Esophagus squamous epithelium (tissue), 5 donors: Measurements from ENCODE around the gene SMARCA1. TPM values are rescaled to one million over a fixed set of nuclear protein-coding genes. Genes with fewer than 3 reads are reported as not detected.
A peak's percentile ranks its signal among the peaks of the same experiment; 100 is the strongest.

Source experiments
- DNase-seq: peaks from one replicate; lab custom pipeline; 2025; lab: John Stamatoyannopoulos, UW
- H3K27ac ChIP-seq, 4 donors: fragments of 200-600 bp; sonication (generic); one replicate each; pipeline ENCODE4 v1.5.1; 2016 to 2019; ENCODE audit warnings: mild to moderate bottlenecking in 1 of 4
- H3K27me3 ChIP-seq, 4 donors: fragments of 200-600 bp; sonication (generic); 1 replicate in 3 of 4; 2 replicates in 1 of 4; pipeline versions ENCODE4 v1.5.1 to v1.6.0; 2017 to 2021; ENCODE audit warnings: antibody characterized with exemption in 1 of 4
- H3K36me3 ChIP-seq, 3 donors: fragments of 200-600 bp; sonication (generic); one replicate each; pipeline ENCODE4 v1.5.1; 2016 to 2019
- H3K4me1 ChIP-seq, 3 donors: fragments of 200-600 bp; sonication (generic); one replicate each; pipeline ENCODE4 v1.5.1; 2017 to 2019
- H3K4me3 ChIP-seq, 4 donors: fragments of 200-600 bp; sonication (generic); 1 replicate in 3 of 4; 2 replicates in 1 of 4; pipeline ENCODE4 v1.5.1; 2016 to 2019; ENCODE audit warnings: mild to moderate bottlenecking in 2 of 4, moderate library complexity in 1 of 4
- H3K9me3 ChIP-seq, 3 donors: fragments of 200-600 bp; sonication (generic); one replicate each; pipeline ENCODE4 v1.5.1; 2016 to 2019
- POLR2A ChIP-seq, 4 donors: fragments of 450-650 bp; IDR thresholded peaks; one replicate each; pipeline ENCODE4 v1.6.1; 2017; ENCODE audit warnings: antibody characterized with exemption in 4 of 4, mild to moderate bottlenecking in 4 of 4, moderate library complexity in 3 of 4
- WGBS, 2 donors: methylation state at CpG; one replicate each; pipeline ENCODE4 v1.1.5; 2018; 5-methylcytosine and 5-hydroxymethylcytosine counted together
- intact Hi-C: fragments of 100-400 bp; cut with DNase I; formaldehyde crosslinking; loops from one replicate; pipeline ENCODE4 v1.15.0; 2022
- total RNA-seq, 4 donors: library from RNA; depleted of rRNA; stranded (reverse); fragments of >200 nt; gene quantifications; one replicate each; pipeline ENCODE4 v1.1.0, GENCODE V29; 2016
- TF ChIP-seq, protein P1 (sequence below), 6 experiments: fragments of 450-650 bp in 4 of 6; fragments of 200-600 bp in 2 of 6; sonication (generic) in 2 of 6; IDR thresholded peaks; one replicate each; pipeline ENCODE4 v1.5.1; 2016 to 2019; ENCODE audit warnings: antibody characterized with exemption in 6 of 6, mild to moderate bottlenecking in 4 of 6, moderate library complexity in 4 of 6
- donor health status: DM: yes; HTN: yes; CAD: no.

SMARCA1 gene
- total RNA-seq, 4 donors from 2014 or later, result 4.5 to 18.8 (median 11.5) TPM

- Histone ChIP-seq H3K4me1 (peaks cover 0 to 9% (median 0%) of the 10 kb centered on the region in 3 donors), H3K4me3 (no peak overlapping the region), H3K27me3 (no peaks in the 10 kb centered on the region), H3K36me3 (peaks cover 0 to 12% (median 0%) of the 10 kb centered on the region in 3 donors), H3K9me3 (no peaks in the 10 kb centered on the region), H3K27ac (no peak overlapping the region)
- no peak for TF ChIP-seq POLR2A (IDR thresholded peaks at IDR 0.05)
- TF ChIP-seq, protein P1, sequence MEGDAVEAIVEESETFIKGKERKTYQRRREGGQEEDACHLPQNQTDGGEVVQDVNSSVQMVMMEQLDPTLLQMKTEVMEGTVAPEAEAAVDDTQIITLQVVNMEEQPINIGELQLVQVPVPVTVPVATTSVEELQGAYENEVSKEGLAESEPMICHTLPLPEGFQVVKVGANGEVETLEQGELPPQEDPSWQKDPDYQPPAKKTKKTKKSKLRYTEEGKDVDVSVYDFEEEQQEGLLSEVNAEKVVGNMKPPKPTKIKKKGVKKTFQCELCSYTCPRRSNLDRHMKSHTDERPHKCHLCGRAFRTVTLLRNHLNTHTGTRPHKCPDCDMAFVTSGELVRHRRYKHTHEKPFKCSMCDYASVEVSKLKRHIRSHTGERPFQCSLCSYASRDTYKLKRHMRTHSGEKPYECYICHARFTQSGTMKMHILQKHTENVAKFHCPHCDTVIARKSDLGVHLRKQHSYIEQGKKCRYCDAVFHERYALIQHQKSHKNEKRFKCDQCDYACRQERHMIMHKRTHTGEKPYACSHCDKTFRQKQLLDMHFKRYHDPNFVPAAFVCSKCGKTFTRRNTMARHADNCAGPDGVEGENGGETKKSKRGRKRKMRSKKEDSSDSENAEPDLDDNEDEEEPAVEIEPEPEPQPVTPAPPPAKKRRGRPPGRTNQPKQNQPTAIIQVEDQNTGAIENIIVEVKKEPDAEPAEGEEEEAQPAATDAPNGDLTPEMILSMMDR (IDR thresholded peaks at IDR 0.05), result no peak
- DNase-seq, result no peak
- WGBS, 2 donors, result 77 to 79% methylated on average over 1 to 2 of the region's 2 CpGs
- intact Hi-C loops, result no loop called here
These were observed 21.5 kb upstream of the SMARCA1 start for GRCh38 chrX:129544780-129545179.

- no peak for DNase-seq
- no peaks in the 10 kb centered on the region for H3K27me3 ChIP-seq
- 5% methylated on average over 3 of the region's 14 CpGs; no CpG with 5 or more reads in 1 of the 2 donors for WGBS, 2 donors
- H3K36me3 ChIP-seq, result no peaks in the 10 kb centered on the region
- H3K27ac ChIP-seq, result peak overlapping the region; percentile 59 to 86 (median 82)
- no peak for TF ChIP-seq POLR2A (IDR thresholded peaks at IDR 0.05)
- H3K4me1 ChIP-seq, result peaks cover 0 to 9% (median 0%) of the 10 kb centered on the region in 3 donors
- H3K9me3 ChIP-seq, result no peaks in the 10 kb centered on the region
- intact Hi-C loops, result no loop called here
- peak overlapping the region; percentile 57 to 65 (median 60) for H3K4me3 ChIP-seq
These were observed 17.5 kb upstream of the SMARCA1 start for GRCh38 chrX:129540722-129541184.

GRCh38 chrX:129540068-129540653 is 16.9 kb upstream of the SMARCA1 start, which contains the start of gene OCRL:
Gene OCRL (plus strand): TSS chrX:129540259. CDS start chrX:129540440, 181 bp downstream.
- Histone ChIP-seq H3K27ac (peak within 1 kb of the TSS; percentile 59 to 86 (median 82)), H3K27me3 (no peaks in the 10 kb centered on the region), H3K4me1 (peaks cover 0 to 9% (median 0%) of the 10 kb centered on the region in 3 donors), H3K4me3 (peak within 1 kb of the TSS; percentile 57 to 65 (median 60)), H3K9me3 (no peaks in the 10 kb centered on the region), H3K36me3 (no peaks in the 10 kb centered on the region)
- intact Hi-C loops, result no loop called here
- DNase-seq, result no peak
- WGBS, 2 donors, result 14% methylated on average over 5 of the region's 60 CpGs; no CpG with 5 or more reads in 1 of the 2 donors
- TF ChIP-seq POLR2A (IDR thresholded peaks at IDR 0.05), result peak in 1 of 4 donors; percentile 24
- TF ChIP-seq, protein P1 (IDR thresholded peaks at IDR 0.05), result peak; percentile 51 to 75 (median 66)

DNA sequence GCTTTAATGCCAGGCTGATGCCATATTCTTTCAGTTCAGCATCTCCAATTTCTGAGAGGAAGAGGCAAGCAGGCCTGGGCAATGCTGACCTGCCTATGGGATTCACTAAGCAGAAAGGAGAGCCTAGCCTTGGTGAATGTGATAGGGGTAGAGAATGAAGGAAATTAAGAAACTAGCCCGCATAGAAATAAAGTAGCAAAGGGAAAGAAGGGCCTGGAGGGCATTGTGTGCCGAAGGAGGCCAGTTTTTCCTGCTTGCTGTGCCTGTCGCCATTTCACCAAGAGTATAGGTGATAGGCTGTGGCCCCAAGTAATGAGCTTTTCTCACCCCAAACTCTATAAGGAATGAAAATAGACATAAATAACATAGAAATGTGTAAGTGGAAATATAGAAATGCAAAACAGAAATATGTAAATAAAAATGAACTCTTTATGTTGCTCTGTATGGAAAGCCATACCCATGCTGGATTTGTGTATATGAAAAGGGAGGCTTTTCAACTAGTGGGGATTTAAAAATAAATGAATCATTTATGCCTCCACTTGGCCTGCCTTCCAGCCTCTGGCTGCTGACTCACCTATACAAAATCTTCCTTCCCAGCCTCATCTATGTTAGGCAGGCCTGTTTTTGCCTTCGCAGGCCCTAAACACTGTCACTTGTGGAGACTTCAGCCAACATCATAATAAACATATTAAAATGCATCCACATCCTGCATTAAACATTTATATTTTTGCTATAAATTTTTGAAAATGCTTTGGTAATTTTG is 11.7 kb upstream of the SMARCA1 start:
- Histone ChIP-seq H3K27ac (no peak overlapping the region), H3K4me1 (peaks cover 0 to 5% (median 0%) of the 10 kb centered on the region in 3 donors), H3K36me3 (no peaks in the 10 kb centered on the region), H3K4me3 (no peak overlapping the region), H3K27me3 (no peaks in the 10 kb centered on the region), H3K9me3 (no peaks in the 10 kb centered on the region)
- no peak for DNase-seq
- TF ChIP-seq, protein P1 (IDR thresholded peaks at IDR 0.05), result no peak
- no peak for TF ChIP-seq POLR2A (IDR thresholded peaks at IDR 0.05)
- intact Hi-C loops, result no loop called here
- WGBS, 2 donors, result 45 to 58% methylated on average over 4 of the region's 4 CpGs

- intact Hi-C loops, result no loop called here
- H3K36me3 ChIP-seq, result no peaks in the 10 kb centered on the region
- H3K27ac ChIP-seq, result no peak overlapping the region
- DNase-seq, result no peak
- 71% methylated on average over 1 of the region's 1 CpG; no CpG with 5 or more reads in 1 of the 2 donors for WGBS, 2 donors
- no peaks in the 10 kb centered on the region for H3K27me3 ChIP-seq
- no peaks in the 10 kb centered on the region for H3K9me3 ChIP-seq
- TF ChIP-seq, protein P1 (IDR thresholded peaks at IDR 0.05), result no peak
- TF ChIP-seq POLR2A (IDR thresholded peaks at IDR 0.05), result no peak
- H3K4me3 ChIP-seq, result no peak overlapping the region
- H3K4me1 ChIP-seq, result peaks cover 0 to 5% (median 0%) of the 10 kb centered on the region in 3 donors
These were observed 7.8 kb upstream of the SMARCA1 start for GRCh38 chrX:129531132-129531531.
